Measurements from ENCODE around the gene NPAS3. TPM values are rescaled to one million over a fixed set of nuclear protein-coding genes. Genes with fewer than 3 reads are reported as not detected.

NPAS3 gene
- total and polyA plus RNA-seq, 8 donors = 0.09 to 0.79 (median 0.56) TPM

DNA sequence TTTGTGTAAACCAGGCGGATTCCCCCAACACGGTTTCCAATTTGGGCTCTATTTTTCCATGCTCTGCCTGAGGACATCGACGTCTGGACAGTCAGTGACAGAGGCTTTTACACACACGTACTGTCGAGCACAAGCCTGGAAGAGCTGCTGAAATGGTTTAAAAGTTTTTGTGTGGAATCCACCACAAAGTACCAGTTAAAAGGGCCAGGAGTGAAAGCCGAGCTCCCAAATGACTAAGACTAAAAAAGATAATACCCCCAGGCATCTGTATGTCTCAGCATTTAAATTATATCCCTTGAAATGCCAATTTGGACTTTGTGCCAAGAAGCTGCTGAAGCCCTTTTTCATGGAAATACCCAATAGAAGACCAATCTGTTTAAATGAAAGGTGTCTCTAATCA, 839.0 kb downstream of the NPAS3 start:
- no peaks in the 10 kb centered on the region for H3K36me3 ChIP-seq
- ATAC-seq (no peak), DNase-seq (no peak)
- H3K27ac ChIP-seq = no peak overlapping the region
- intact Hi-C loops (cut with DNase I) = no loop called here
- no peaks in the 10 kb centered on the region for H3K4me1 ChIP-seq
- no peaks in the 10 kb centered on the region for H3K9me3 ChIP-seq
- no peaks in the 10 kb centered on the region for H3K27me3 ChIP-seq
- TF ChIP-seq, protein P1, sequence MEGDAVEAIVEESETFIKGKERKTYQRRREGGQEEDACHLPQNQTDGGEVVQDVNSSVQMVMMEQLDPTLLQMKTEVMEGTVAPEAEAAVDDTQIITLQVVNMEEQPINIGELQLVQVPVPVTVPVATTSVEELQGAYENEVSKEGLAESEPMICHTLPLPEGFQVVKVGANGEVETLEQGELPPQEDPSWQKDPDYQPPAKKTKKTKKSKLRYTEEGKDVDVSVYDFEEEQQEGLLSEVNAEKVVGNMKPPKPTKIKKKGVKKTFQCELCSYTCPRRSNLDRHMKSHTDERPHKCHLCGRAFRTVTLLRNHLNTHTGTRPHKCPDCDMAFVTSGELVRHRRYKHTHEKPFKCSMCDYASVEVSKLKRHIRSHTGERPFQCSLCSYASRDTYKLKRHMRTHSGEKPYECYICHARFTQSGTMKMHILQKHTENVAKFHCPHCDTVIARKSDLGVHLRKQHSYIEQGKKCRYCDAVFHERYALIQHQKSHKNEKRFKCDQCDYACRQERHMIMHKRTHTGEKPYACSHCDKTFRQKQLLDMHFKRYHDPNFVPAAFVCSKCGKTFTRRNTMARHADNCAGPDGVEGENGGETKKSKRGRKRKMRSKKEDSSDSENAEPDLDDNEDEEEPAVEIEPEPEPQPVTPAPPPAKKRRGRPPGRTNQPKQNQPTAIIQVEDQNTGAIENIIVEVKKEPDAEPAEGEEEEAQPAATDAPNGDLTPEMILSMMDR (IDR thresholded peaks at IDR 0.05) = no peak
- no peak overlapping the region for H3K4me3 ChIP-seq

GRCh38 chr14:33780035-33780434, 841.4 kb downstream of the NPAS3 start:
- intact Hi-C loops (cut with DNase I) = no loop called here
- no peaks in the 10 kb centered on the region for H3K36me3 ChIP-seq
- ATAC-seq = no peak
- TF ChIP-seq, protein P1 (IDR thresholded peaks at IDR 0.05) = no peak
- DNase-seq = no peak
- no peak overlapping the region for H3K4me3 ChIP-seq
- no peaks in the 10 kb centered on the region for H3K27me3 ChIP-seq
- H3K4me1 ChIP-seq = no peaks in the 10 kb centered on the region
- H3K9me3 ChIP-seq = no peaks in the 10 kb centered on the region
- H3K27ac ChIP-seq = no peak overlapping the region

- TF ChIP-seq, protein P1 (IDR thresholded peaks at IDR 0.05) = no peak
- H3K27ac ChIP-seq = no peak overlapping the region
- no peak overlapping the region for H3K4me3 ChIP-seq
- H3K9me3 ChIP-seq = no peaks in the 10 kb centered on the region
- H3K27me3 ChIP-seq = no peaks in the 10 kb centered on the region
- no peaks in the 10 kb centered on the region for H3K4me1 ChIP-seq
- no peaks in the 10 kb centered on the region for H3K36me3 ChIP-seq
- no peak for ATAC-seq
- no peak for DNase-seq
- intact Hi-C loops (cut with DNase I) = no loop called here
These were observed 842.6 kb downstream of the NPAS3 start for GRCh38 chr14:33781236-33781635.

DNA sequence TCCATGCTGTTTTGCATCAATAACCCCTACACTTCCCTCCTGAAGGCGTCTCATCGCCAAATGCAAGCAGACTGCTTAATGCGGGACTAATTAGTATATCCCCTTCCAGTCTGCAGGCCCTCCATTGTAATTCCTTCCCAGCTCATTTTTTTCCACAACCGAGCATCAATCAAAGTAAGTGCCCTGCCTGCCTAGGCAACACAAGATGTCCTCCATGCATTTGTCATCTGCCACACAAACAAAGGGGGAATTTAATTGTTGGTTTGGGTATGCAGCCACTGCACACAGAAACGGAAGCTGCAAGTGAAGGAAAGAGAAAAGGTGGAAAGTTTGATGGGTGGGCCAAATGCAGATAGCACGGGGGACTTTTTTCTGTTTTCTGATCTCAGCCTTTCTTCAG, 844.2 kb downstream of the NPAS3 start:
- ATAC-seq (no peak), DNase-seq (no peak)
- Histone ChIP-seq H3K27me3 (no peaks in the 10 kb centered on the region), H3K36me3 (no peaks in the 10 kb centered on the region), H3K27ac (no peak overlapping the region), H3K4me3 (no peak overlapping the region), H3K9me3 (no peaks in the 10 kb centered on the region), H3K4me1 (no peaks in the 10 kb centered on the region)
- intact Hi-C loops (cut with DNase I) = no loop called here
- TF ChIP-seq, protein P1 (IDR thresholded peaks at IDR 0.05) = no peak

GRCh38 chr14:33786091-33786825, 847.6 kb downstream of the NPAS3 start:
- Histone ChIP-seq H3K4me1 (no peaks in the 10 kb centered on the region), H3K27me3 (no peaks in the 10 kb centered on the region), H3K36me3 (no peaks in the 10 kb centered on the region), H3K9me3 (no peaks in the 10 kb centered on the region), H3K27ac (no peak overlapping the region), H3K4me3 (no peak overlapping the region)
- intact Hi-C loops (cut with DNase I) = no loop called here
- ATAC-seq (no peak), DNase-seq (no peak)
- TF ChIP-seq, protein P1 (IDR thresholded peaks at IDR 0.05) = no peak

Measured in left lung (tissue), 10 donors.